OCI-LY7 (cell line): ENCODE results near the gene RIC8B. TPM values are rescaled to one million over a fixed set of nuclear protein-coding genes. Genes with fewer than 3 reads are reported as not detected.

Source experiments
- BruUV-seq: library from RNA; stranded (reverse); fragments of 400-500 nt; replicated peaks from 2 replicates; lab custom pipeline; 2021; lab: Mats Ljungman, UMichigan
- CTCF ChIA-PET: fragments of 300-600 bp; sonication (Branson Sonifier 250); formaldehyde crosslinking; loops from one replicate; lab custom pipeline; 2022; ENCODE audit warnings: antibody characterized with exemption; ENCODE audit not compliant: unreplicated experiment; lab: Charles Lee
- POLR2A ChIA-PET: fragments of 300-600 bp; sonication (Branson Sonifier 250); formaldehyde crosslinking; loops from one replicate; lab custom pipeline; 2022; ENCODE audit warnings: antibody characterized with exemption; lab: Charles Lee
- DNase-seq: peaks from one replicate; pipeline ENCODE4 v3.0.0-alpha.2; 2015; ENCODE audit warnings: low spot score
- H2AFZ ChIP-seq: fragments of 200-600 bp; sonication (generic), shearing (Covaris generic); 2 replicates; pipeline ENCODE4 v1.6.1; 2014; ENCODE audit warnings: mild to moderate bottlenecking, antibody characterized with exemption, low read length, moderate library complexity
- H3K27ac ChIP-seq: fragments of 200-600 bp; sonication (generic); 2 replicates; pipeline ENCODE4 v1.5.1; 2014; ENCODE audit warnings: mixed run types, low read depth, mild to moderate bottlenecking, moderate library complexity, low read length, inconsistent platforms; ENCODE audit not compliant: poor library complexity, severe bottlenecking
- H3K36me3 ChIP-seq: fragments of 200-600 bp; sonication (generic); 2 replicates; pipeline ENCODE4 v1.6.1; 2014; ENCODE audit warnings: mild to moderate bottlenecking, antibody characterized with exemption, low read length, moderate library complexity, mixed read lengths; ENCODE audit not compliant: insufficient read depth
- H3K4me1 ChIP-seq: fragments of 200-600 bp; sonication (generic); 2 replicates; pipeline ENCODE4 v1.5.1; 2014; ENCODE audit warnings: mild to moderate bottlenecking, low read length; ENCODE audit not compliant: insufficient read depth, poor library complexity, severe bottlenecking
- H3K4me2 ChIP-seq: fragments of 200-600 bp; sonication (generic); 2 replicates; pipeline ENCODE4 v1.6.1; 2014; ENCODE audit warnings: mild to moderate bottlenecking, low read length
- H3K4me3 ChIP-seq: fragments of 200-600 bp; sonication (generic); 2 replicates; pipeline ENCODE4 v1.5.1; 2014; ENCODE audit warnings: mild to moderate bottlenecking, low read depth, low read length; ENCODE audit not compliant: poor library complexity, severe bottlenecking
- H3K79me2 ChIP-seq: fragments of 200-600 bp; sonication (generic); 2 replicates; pipeline ENCODE4 v1.6.1; 2016; ENCODE audit warnings: low read depth, mild to moderate bottlenecking, low read length, moderate library complexity, mixed read lengths; ENCODE audit not compliant: insufficient read depth
- H3K9me2 ChIP-seq: fragments of 200-600 bp; sonication (generic); 2 replicates; pipeline ENCODE4 v1.6.1; 2016; ENCODE audit warnings: mild to moderate bottlenecking, low read length, mixed read lengths; ENCODE audit not compliant: insufficient read depth
- H3K9me3 ChIP-seq: fragments of 200-600 bp; sonication (generic); 2 replicates; pipeline ENCODE4 v1.6.1; 2014; ENCODE audit warnings: mild to moderate bottlenecking, mixed run types, low read length, mixed read lengths
- H4K20me1 ChIP-seq: fragments of 200-600 bp; sonication (generic); 2 replicates; pipeline ENCODE4 v1.6.1; 2014; ENCODE audit warnings: mild to moderate bottlenecking, antibody characterized with exemption, low read length, moderate library complexity, mixed read lengths; ENCODE audit not compliant: insufficient read depth
- CTCF ChIP-seq: fragments of 200-600 bp; sonication (generic); conservative IDR thresholded peaks from 2 replicates; pipeline ENCODE4 v1.5.1; 2014; ENCODE audit warnings: mild to moderate bottlenecking, antibody characterized with exemption, low read length, moderate library complexity, mixed read lengths
- EZH2phosphoT487 ChIP-seq: fragments of 200-600 bp; sonication (generic); IDR thresholded peaks from 2 replicates; pipeline ENCODE4 v1.6.1; 2018; ENCODE audit warnings: low read depth, borderline replicate concordance, mild to moderate bottlenecking, mixed run types, antibody characterized with exemption, low read length, moderate library complexity, mixed read lengths
- intact Hi-C: fragments of 100-400 bp; cut with micrococcal nuclease; formaldehyde crosslinking; loops from one replicate; pipeline ENCODE4 v1.10.0; 2022; ENCODE audit not compliant: unreplicated experiment
- total RNA-seq, 2 experiments: library from RNA; depleted of rRNA in 1 of 2; stranded (reverse); fragments of >200 nt in 1 of 2; shearing (Covaris generic) in 1 of 2; gene quantifications; 2 replicates each; pipeline ENCODE4 v1.2.3, GENCODE V29; 2014 to 2022

Gene RIC8B
- total RNA-seq, 2 experiments from 2014 or later = 9.6 TPM; not detected in 1

DNA sequence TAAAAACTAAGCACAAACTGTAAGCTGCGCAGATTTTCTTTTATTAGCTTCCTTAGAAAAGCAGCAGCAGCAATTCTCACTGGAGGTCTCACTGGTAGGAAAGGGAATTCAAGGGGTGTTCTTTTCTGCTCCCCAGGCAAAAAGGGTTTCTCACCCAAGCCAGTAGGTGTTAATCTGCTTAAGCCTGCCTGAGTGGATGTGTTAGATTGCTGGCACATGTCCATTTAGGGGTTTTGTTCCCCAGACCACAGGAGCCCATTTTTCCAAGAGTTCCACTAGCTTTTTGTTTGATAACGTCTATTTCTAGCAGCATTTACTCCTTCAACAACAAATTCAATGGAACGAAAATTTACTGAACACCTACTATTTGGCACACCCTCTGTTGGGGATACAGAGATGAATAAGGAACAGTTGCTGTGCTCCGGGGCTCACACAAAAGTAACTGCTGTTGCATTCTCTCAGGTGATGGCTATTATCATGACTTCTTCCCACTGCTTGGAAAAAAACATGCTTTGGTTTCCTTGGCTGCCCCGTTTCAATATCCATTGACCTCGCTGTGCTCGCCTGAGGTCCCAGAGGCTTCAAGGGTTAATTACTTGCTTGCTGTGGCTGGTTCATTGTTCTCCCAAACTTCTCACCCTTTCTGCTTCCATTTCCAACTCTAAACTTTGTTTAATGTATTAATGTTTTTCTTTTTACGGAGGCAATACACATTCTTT is 31.1 kb upstream of the RIC8B start:
- TF ChIP-seq EZH2phosphoT487 = no peak
- TF ChIP-seq CTCF = no peak
- Histone ChIP-seq H3K9me3 (no peaks in the 10 kb centered on the region), H2AFZ (no peak overlapping the region), H3K4me1 (peaks cover 7% of the 10 kb centered on the region), H3K27ac (no peak overlapping the region), H3K4me3 (no peak overlapping the region), H3K9me2 (no peaks in the 10 kb centered on the region), H3K79me2 (no peaks in the 10 kb centered on the region), H3K4me2 (no peak overlapping the region), H4K20me1 (no peaks in the 10 kb centered on the region), H3K36me3 (no peaks in the 10 kb centered on the region)
- no TSS peak for BruUV-seq
- POLR2A ChIA-PET = interaction anchor here (1.9 kb wide), 1 partner anchor 10 kb away, joined by 5 read pairs; no protein-coding TSS in a partner anchor
- intact Hi-C loops = no loop called here
- no peak for DNase-seq
- CTCF ChIA-PET = no interaction called here

- no peaks in the 10 kb centered on the region for H3K9me3 ChIP-seq
- BruUV-seq = no TSS peak
- no peaks in the 10 kb centered on the region for H3K79me2 ChIP-seq
- H2AFZ ChIP-seq = no peak overlapping the region
- ChIA-PET CTCF (no interaction called here), POLR2A (no interaction called here)
- H3K4me2 ChIP-seq = no peak overlapping the region
- H4K20me1 ChIP-seq = no peaks in the 10 kb centered on the region
- intact Hi-C loops = no loop called here
- no peak for TF ChIP-seq CTCF
- no peak for TF ChIP-seq EZH2phosphoT487
- no peak for DNase-seq
- no peaks in the 10 kb centered on the region for H3K36me3 ChIP-seq
- no peaks in the 10 kb centered on the region for H3K9me2 ChIP-seq
- no peak overlapping the region for H3K27ac ChIP-seq
- H3K4me1 ChIP-seq = peaks cover 7% of the 10 kb centered on the region
- no peak overlapping the region for H3K4me3 ChIP-seq
Measured at GRCh38 chr12:106744600-106744999, 29.9 kb upstream of the RIC8B start.

- no peak overlapping the region for H2AFZ ChIP-seq
- peaks cover 7% of the 10 kb centered on the region for H3K4me1 ChIP-seq
- H3K79me2 ChIP-seq = no peaks in the 10 kb centered on the region
- H3K27ac ChIP-seq = no peak overlapping the region
- intact Hi-C loops = no loop called here
- H3K9me3 ChIP-seq = no peaks in the 10 kb centered on the region
- no peaks in the 10 kb centered on the region for H3K9me2 ChIP-seq
- TF ChIP-seq CTCF (no peak), EZH2phosphoT487 (no peak)
- no peak overlapping the region for H3K4me3 ChIP-seq
- H4K20me1 ChIP-seq = no peaks in the 10 kb centered on the region
- POLR2A ChIA-PET = no interaction called here
- BruUV-seq = no TSS peak
- no peaks in the 10 kb centered on the region for H3K36me3 ChIP-seq
- no peak for DNase-seq
- H3K4me2 ChIP-seq = no peak overlapping the region
- CTCF ChIA-PET = no interaction called here
Measured at GRCh38 chr12:106745181-106745745, 29.2 kb upstream of the RIC8B start.
